Measurements from ENCODE around the gene ZNF236. TPM values are rescaled to one million over a fixed set of nuclear protein-coding genes. Genes with fewer than 3 reads are reported as not detected.
A peak's percentile ranks its signal among the peaks of the same experiment; 100 is the strongest.

ZNF236 gene
- total and polyA plus RNA-seq, 8 donors, result 1.8 to 31.7 (median 6.6) TPM

- WGBS, 5 donors, result 60 to 88% (median 70%) methylated on average over 6 of the region's 6 CpGs
- Histone ChIP-seq H3K4me1 (no peaks in the 10 kb centered on the region), H3K4me3 (no peak overlapping the region), H3K27me3 (no peaks in the 10 kb centered on the region), H3K9me3 (no peaks in the 10 kb centered on the region), H3K27ac (no peak overlapping the region), H3K36me3 (peaks cover 9 to 96% (median 81%) of the 10 kb centered on the region in 4 donors)
- intact Hi-C loops (cut with DNase I; ENCODE audit: low total_unique reads), result no loop called here
- DNase-seq, result no peak
- TF ChIP-seq EP300 (IDR thresholded peaks at IDR 0.05) (no peak), CTCF (IDR thresholded peaks at IDR 0.05) (no peak), POLR2AphosphoS5 (IDR thresholded peaks at IDR 0.05) (no peak), POLR2A (IDR thresholded peaks at IDR 0.05) (no peak)
Measured at GRCh38 chr18:76903386-76903785, 81.0 kb downstream of the ZNF236 start.

GRCh38 chr18:76905821-76906220, 83.5 kb downstream of the ZNF236 start:
- H3K4me3 ChIP-seq, result no peak overlapping the region
- peaks cover 9 to 94% (median 80%) of the 10 kb centered on the region in 4 donors for H3K36me3 ChIP-seq
- H3K27ac ChIP-seq, result no peak overlapping the region
- no peak for DNase-seq
- intact Hi-C loops (cut with DNase I; ENCODE audit: low total_unique reads), result no loop called here
- H3K4me1 ChIP-seq, result peaks cover 0 to 3% (median 0%) of the 10 kb centered on the region in 4 donors
- TF ChIP-seq EP300 (IDR thresholded peaks at IDR 0.05) (no peak), POLR2A (IDR thresholded peaks at IDR 0.05) (no peak), POLR2AphosphoS5 (IDR thresholded peaks at IDR 0.05) (no peak), CTCF (IDR thresholded peaks at IDR 0.05) (no peak)
- no peaks in the 10 kb centered on the region for H3K27me3 ChIP-seq
- WGBS, 5 donors, result 92 to 97% (median 95%) methylated on average over 4 of the region's 4 CpGs
- H3K9me3 ChIP-seq, result no peaks in the 10 kb centered on the region

- no peaks in the 10 kb centered on the region for H3K27me3 ChIP-seq
- H3K27ac ChIP-seq, result no peak overlapping the region
- H3K9me3 ChIP-seq, result no peaks in the 10 kb centered on the region
- TF ChIP-seq CTCF (IDR thresholded peaks at IDR 0.05) (no peak), POLR2A (IDR thresholded peaks at IDR 0.05) (no peak), POLR2AphosphoS5 (IDR thresholded peaks at IDR 0.05) (no peak), EP300 (IDR thresholded peaks at IDR 0.05) (no peak)
- no peak overlapping the region for H3K4me3 ChIP-seq
- H3K4me1 ChIP-seq, result peaks cover 0 to 8% (median 2%) of the 10 kb centered on the region in 4 donors
- H3K36me3 ChIP-seq, result peaks cover 19 to 94% (median 88%) of the 10 kb centered on the region in 4 donors
- intact Hi-C loops (cut with DNase I; ENCODE audit: low total_unique reads), result no loop called here
- DNase-seq, result no peak
- 95 to 98% (median 96%) methylated on average over 10 of the region's 10 CpGs for WGBS, 5 donors
Measured at GRCh38 chr18:76908277-76908676, 85.9 kb downstream of the ZNF236 start.

- DNase-seq, result peak in 1 of 2 donors; percentile 43
- Histone ChIP-seq H3K27ac (no peak overlapping the region), H3K27me3 (no peaks in the 10 kb centered on the region), H3K4me1 (peaks cover 0 to 12% (median 6%) of the 10 kb centered on the region in 4 donors), H3K4me3 (no peak overlapping the region), H3K36me3 (peaks cover 19 to 99% (median 91%) of the 10 kb centered on the region in 4 donors), H3K9me3 (no peaks in the 10 kb centered on the region)
- WGBS, 5 donors, result 43 to 66% (median 45%) methylated on average over 4 of the region's 4 CpGs
- TF ChIP-seq POLR2A (IDR thresholded peaks at IDR 0.05) (no peak), POLR2AphosphoS5 (IDR thresholded peaks at IDR 0.05) (no peak), EP300 (IDR thresholded peaks at IDR 0.05) (no peak), CTCF (IDR thresholded peaks at IDR 0.05) (no peak)
- intact Hi-C loops (cut with DNase I; ENCODE audit: low total_unique reads), result no loop called here
Measured at GRCh38 chr18:76909439-76909838, 87.1 kb downstream of the ZNF236 start.

All from stomach (tissue), 9 donors.